Endothelial cell of umbilical vein (primary cell): Measurements from ENCODE around the gene KLF13. TPM values are rescaled to one million over a fixed set of nuclear protein-coding genes. Genes with fewer than 3 reads are reported as not detected.

ENCODE experiments used
- BruUV-seq: library from RNA; stranded (reverse); fragments of 400-500 nt; replicated peaks from 2 replicates; lab custom pipeline; 2021; lab: Mats Ljungman, UMichigan
- CTCF ChIA-PET: fragments of 300-600, 350-600 bp; sonication (Branson Sonifier 250); formaldehyde crosslinking; loops from one replicate; lab custom pipeline; 2021; ENCODE audit warnings: antibody characterized with exemption, inconsistent platforms; lab: Charles Lee
- POLR2A ChIA-PET: fragments of 300-600, 350-600 bp; sonication (Branson Sonifier 250); formaldehyde crosslinking; loops from one replicate; lab custom pipeline; 2021; ENCODE audit warnings: antibody characterized with exemption, inconsistent platforms; lab: Charles Lee
- DNase-seq: peaks from one replicate; pipeline ENCODE4 v3.0.0-alpha.2; 2011; ENCODE audit warnings: low read depth, low spot score
- FAIRE-seq: peaks from 2 replicates; lab custom pipeline; 2011; peaks lifted over from hg19 to GRCh38; lab: Jason Lieb, UNC
- H2AFZ ChIP-seq: 2 replicates; pipeline ENCODE4 v1.6.0; 2012; ENCODE audit warnings: low read depth, low read length, control low read depth, inconsistent platforms
- H3K27ac ChIP-seq: 2 replicates; pipeline ENCODE4 v1.5.1; 2011; ENCODE audit warnings: low read depth, mild to moderate bottlenecking, control low read depth, low read length, moderate library complexity; ENCODE audit not compliant: insufficient read depth
- H3K27me3 ChIP-seq, 2 experiments: 2 replicates each; pipeline versions ENCODE4 v1.6.0 to v1.6.1; 2011; ENCODE audit warnings: low read length in 2 of 2, mixed read lengths in 1 of 2; ENCODE audit not compliant: control insufficient read depth in 2 of 2, insufficient read depth in 2 of 2
- H3K36me3 ChIP-seq, 2 experiments: 2 replicates in 1 of 2; 3 replicates in 1 of 2; pipeline ENCODE4 v1.5.1; 2011; ENCODE audit warnings: low read length in 2 of 2, mild to moderate bottlenecking in 1 of 2, moderate library complexity in 1 of 2; ENCODE audit not compliant: control insufficient read depth in 2 of 2, insufficient read depth in 2 of 2; ENCODE audit errors: extremely low read depth in 1 of 2
- H3K4me1 ChIP-seq: 3 replicates; pipeline ENCODE4 v1.5.1; 2011; ENCODE audit warnings: mild to moderate bottlenecking, low read length; ENCODE audit not compliant: control insufficient read depth, insufficient read depth; ENCODE audit errors: extremely low read depth
- H3K4me2 ChIP-seq: 2 replicates; pipeline ENCODE4 v1.6.1; 2011; ENCODE audit warnings: low read length, control low read depth, mixed read lengths; ENCODE audit not compliant: insufficient read depth
- H3K4me3 ChIP-seq, 3 experiments: fragments of 200-600 bp in 1 of 3; sonication (generic), shearing (Covaris generic) in 1 of 3; replicated peaks in 1 of 3; 2 replicates each; pipeline ENCODE4 v1.5.1; 2011 to 2016; ENCODE audit warnings: control low read depth in 3 of 3, low read length in 3 of 3, mild to moderate bottlenecking in 2 of 3, inconsistent platforms in 1 of 3, low read depth in 1 of 3, moderate library complexity in 1 of 3; ENCODE audit not compliant: insufficient read depth in 1 of 3
- H3K79me2 ChIP-seq: 2 replicates; pipeline ENCODE4 v1.6.0; 2012; ENCODE audit warnings: low read length, inconsistent platforms; ENCODE audit not compliant: control insufficient read depth, insufficient read depth
- H3K9ac ChIP-seq: replicated peaks from 2 replicates; pipeline ENCODE3; 2011; ENCODE audit warnings: low read length, control low read depth; ENCODE audit not compliant: insufficient read depth; ENCODE audit errors: extremely low read depth
- H3K9me1 ChIP-seq: replicated peaks from 3 replicates; pipeline ENCODE4 v1.6.0; 2011; ENCODE audit warnings: mild to moderate bottlenecking, low read length; ENCODE audit not compliant: control insufficient read depth, insufficient read depth; ENCODE audit errors: extremely low read depth
- H3K9me3 ChIP-seq: replicated peaks from 2 replicates; pipeline ENCODE4 v1.5.1; 2012; ENCODE audit warnings: low read length, inconsistent platforms; ENCODE audit not compliant: control insufficient read depth, insufficient read depth
- H4K20me1 ChIP-seq: replicated peaks from 2 replicates; pipeline ENCODE3; 2011; ENCODE audit warnings: mild to moderate bottlenecking, low read length; ENCODE audit not compliant: control insufficient read depth, insufficient read depth; ENCODE audit errors: extremely low read depth
- CTCF ChIP-seq, 2 donors: IDR thresholded peaks; 1 replicate in 1 of 2; 2 replicates in 1 of 2; pipeline ENCODE4 v1.5.1; 2011; ENCODE audit warnings: low read length in 2 of 2, mild to moderate bottlenecking in 2 of 2, moderate library complexity in 2 of 2, control low read depth in 1 of 2, inconsistent platforms in 1 of 2, low read depth in 1 of 2; ENCODE audit not compliant: insufficient read depth in 1 of 2; ENCODE audit errors: extremely low read depth in 1 of 2
- EZH2 ChIP-seq: IDR thresholded peaks from 2 replicates; pipeline ENCODE4 v1.6.1; 2012; ENCODE audit warnings: borderline replicate concordance, low read depth, mild to moderate bottlenecking, moderate library complexity, low read length, inconsistent platforms; ENCODE audit not compliant: severe bottlenecking
- FOS ChIP-seq: IDR thresholded peaks from 2 replicates; pipeline ENCODE4 v1.6.1; 2011; ENCODE audit warnings: mild to moderate bottlenecking, low read length, moderate library complexity, borderline replicate concordance; ENCODE audit not compliant: insufficient read depth
- GATA2 ChIP-seq: IDR thresholded peaks from 2 replicates; pipeline ENCODE4 v1.7.0; 2011; ENCODE audit warnings: low read depth, mild to moderate bottlenecking, moderate library complexity, mixed read lengths, low read length; ENCODE audit not compliant: insufficient read length, insufficient read depth
- JUN ChIP-seq: IDR thresholded peaks from 2 replicates; pipeline ENCODE4 v1.6.1; 2011; ENCODE audit warnings: borderline replicate concordance, low read depth; ENCODE audit not compliant: insufficient read length, insufficient read depth
- MYC ChIP-seq: IDR thresholded peaks from one replicate; pipeline ENCODE4 v1.6.1; 2011; ENCODE audit warnings: mild to moderate bottlenecking, low read depth, low read length
- POLR2A ChIP-seq: IDR thresholded peaks from 2 replicates; pipeline ENCODE4 v1.6.1; 2012; ENCODE audit warnings: low read depth, mild to moderate bottlenecking, control low read depth, low read length
- POLR2AphosphoS5 ChIP-seq: IDR thresholded peaks from 2 replicates; pipeline ENCODE4 v1.6.1; 2012; ENCODE audit warnings: low read depth, mild to moderate bottlenecking, control low read depth, low read length, moderate library complexity; ENCODE audit not compliant: insufficient read depth
- dilution Hi-C: fragments of 300-500 bp; cut with MboI; formaldehyde crosslinking; loops from one replicate; pipeline ENCODE4 v1.15.0; 2019; ENCODE audit warnings: low sequenced_read_pairs; ENCODE audit not compliant: extremely low pct_ligation_motif_present
- intact Hi-C: fragments of 100-400 bp; cut with micrococcal nuclease; formaldehyde crosslinking; loops from one replicate; pipeline ENCODE4 v1.10.0; 2022
- polyA plus RNA-seq, 4 experiments: library from polyadenylated mRNA; depleted of rRNA in 3 of 4; stranded (reverse) in 3 of 4; unstranded in 1 of 4; fragments of >200 nt; gene quantifications; 2 replicates each; pipeline versions ENCODE4 v1.2.1 to v1.2.3, GENCODE V29; 2011 to 2012; ENCODE audit warnings: missing spikeins in 1 of 4
- total RNA-seq: library from RNA; stranded (reverse); gene quantifications from 2 replicates; pipeline ENCODE4 v1.2.3, GENCODE V29; 2021
- TF ChIP-seq, protein P1 (sequence below): IDR thresholded peaks from 2 replicates; pipeline ENCODE4 v1.6.1; 2011; ENCODE audit not compliant: insufficient read depth, insufficient read length

The KLF13 gene
- total and polyA plus RNA-seq, 2 donors (not counting 3 experiments of a cell fraction or from before 2014, with no cell fraction given): 10.1 to 31.9 TPM

GRCh38 chr15:31373096-31373865, 46.6 kb downstream of the KLF13 start:
- H4K20me1 ChIP-seq: no peaks in the 10 kb centered on the region
- ChIA-PET POLR2A (no interaction called here), CTCF (interaction anchor here (1.6 kb wide), 1 partner anchor 62 kb away, joined by 3 read pairs; no protein-coding TSS in a partner anchor)
- BruUV-seq: no TSS peak
- dilution Hi-C loops (no loop called here), intact Hi-C loops (no loop called here)
- no peak overlapping the region for H3K4me3 ChIP-seq
- peaks cover 0 to 2% of the 10 kb centered on the region in 2 experiments for H3K36me3 ChIP-seq
- no peak overlapping the region for H3K4me2 ChIP-seq
- H3K9me1 ChIP-seq: no peaks in the 10 kb centered on the region
- H3K79me2 ChIP-seq: no peaks in the 10 kb centered on the region
- H3K9ac ChIP-seq: no peak overlapping the region
- no peaks in the 10 kb centered on the region for H3K4me1 ChIP-seq
- no peak for FAIRE-seq
- H3K27ac ChIP-seq: no peak overlapping the region
- no peak for DNase-seq
- no peak overlapping the region for H2AFZ ChIP-seq
- H3K9me3 ChIP-seq: no peaks in the 10 kb centered on the region
- TF ChIP-seq FOS: no peak
- TF ChIP-seq POLR2A: no peak
- TF ChIP-seq GATA2: no peak
- TF ChIP-seq POLR2AphosphoS5: no peak
- TF ChIP-seq JUN: no peak
- no peak for TF ChIP-seq CTCF (IDR thresholded peaks at IDR 0.05; ENCODE audit: extremely low read depth in 1 of 2, insufficient read depth in 1 of 2, low read depth in 1 of 2, low read length in 2 of 2)
- no peak for TF ChIP-seq MYC
- TF ChIP-seq EZH2: no peak
- TF ChIP-seq, protein P1, sequence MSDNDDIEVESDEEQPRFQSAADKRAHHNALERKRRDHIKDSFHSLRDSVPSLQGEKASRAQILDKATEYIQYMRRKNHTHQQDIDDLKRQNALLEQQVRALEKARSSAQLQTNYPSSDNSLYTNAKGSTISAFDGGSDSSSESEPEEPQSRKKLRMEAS: no peak
- no peaks in the 10 kb centered on the region for H3K27me3 ChIP-seq
